ENCODE results near the gene ZNF160.
"Not testable (repeated sequence)": the region's sequence is repeated elsewhere in the genome, so short reads cannot be mapped to it uniquely, and the experiment has no call there.

The ZNF160 gene

GRCh38 chr19:53103234-53104203, at the start of gene ZNF160:
TSS of gene ZNF160 (minus strand) at chr19:53103422. CDS start at chr19:53086276, 17,146 bp downstream.
- peak; percentile 83 for DNase-seq

- DNase-seq, result no peak
Measured at GRCh38 chr19:53147645-53148044, 44.4 kb upstream of the ZNF160 start.

- DNase-seq, result no peak
Measured at GRCh38 chr19:53140351-53140750, 37.1 kb upstream of the ZNF160 start.

GRCh38 chr19:53136432-53136831, 33.2 kb upstream of the ZNF160 start:
- no peak for DNase-seq

GRCh38 chr19:53132141-53132991, 29.1 kb upstream of the ZNF160 start, which contains the start of gene ZNF415:
TSS of gene ZNF415 (minus strand) at chr19:53132910. CDS start at chr19:53122676, 10,234 bp downstream.
- DNase-seq, result peak; percentile 2

GRCh38 chr19:53131727-53132126, 28.5 kb upstream of the ZNF160 start:
- no peak for DNase-seq

- DNase-seq, result no peak
Measured at GRCh38 chr19:53131085-53131590, 27.9 kb upstream of the ZNF160 start.

- no peak for DNase-seq
Measured at GRCh38 chr19:53130506-53130905, 27.3 kb upstream of the ZNF160 start.

- not testable (repeated sequence) for DNase-seq
Measured at GRCh38 chr19:53126733-53127526, 23.7 kb upstream of the ZNF160 start.

- no peak for DNase-seq
Measured at GRCh38 chr19:53123400-53123799, 20.2 kb upstream of the ZNF160 start.

- DNase-seq, result no peak
Measured at GRCh38 chr19:53112286-53112685, 9.1 kb upstream of the ZNF160 start.

GRCh38 chr19:53109527-53109926, 6.3 kb upstream of the ZNF160 start:
- DNase-seq, result no peak

GRCh38 chr19:53102756-53103233, 427 bp downstream of the ZNF160 start:
- DNase-seq, result no peak

- DNase-seq, result no peak
Measured at GRCh38 chr19:53102206-53102755, 941 bp downstream of the ZNF160 start.

- no peak for DNase-seq
Measured at GRCh38 chr19:53101518-53101917, 1.7 kb downstream of the ZNF160 start.

GRCh38 chr19:53098570-53098969, 4.7 kb downstream of the ZNF160 start:
- DNase-seq, result not testable (repeated sequence)

GRCh38 chr19:53096982-53097690, 6.1 kb downstream of the ZNF160 start:
- not testable (repeated sequence) for DNase-seq

- DNase-seq, result not testable (repeated sequence)
Measured at GRCh38 chr19:53096579-53096978, 6.6 kb downstream of the ZNF160 start.

- no peak for DNase-seq
Measured at GRCh38 chr19:53094754-53095575, 8.3 kb downstream of the ZNF160 start.

- DNase-seq, result no peak
Measured at GRCh38 chr19:53092723-53093122, 10.5 kb downstream of the ZNF160 start.

Data from NCI-H2029 treated with DMSO at 0.1 percent for 48 hours (cell line).